GM06990 (cell line): ENCODE data around the gene DNAH12.

ENCODE experiments used
- DNase-seq: peaks from one replicate; pipeline ENCODE4 v3.0.0-alpha.2; 2011; ENCODE audit not compliant: insufficient read length; ENCODE audit errors: extremely low read depth
- H3K27me3 ChIP-seq: replicated peaks from 2 replicates; pipeline ENCODE4 v1.6.0; 2011; ENCODE audit warnings: low read length; ENCODE audit not compliant: control insufficient read depth, insufficient read depth
- H3K36me3 ChIP-seq: 2 replicates; pipeline ENCODE4 v1.5.1; 2011; ENCODE audit warnings: low read length; ENCODE audit not compliant: control insufficient read depth, insufficient read depth
- H3K4me3 ChIP-seq: replicated peaks from 2 replicates; pipeline ENCODE4 v1.5.1; 2011; ENCODE audit warnings: low read depth, mild to moderate bottlenecking, control low read depth, low read length
- CTCF ChIP-seq: IDR thresholded peaks from 2 replicates; pipeline ENCODE4 v1.5.1; 2011; ENCODE audit warnings: low read length, control low read depth, mild to moderate bottlenecking, inconsistent platforms; ENCODE audit not compliant: insufficient read depth, poor library complexity, severe bottlenecking

DNAH12 gene

GRCh38 chr3:57569859-57570450 lies 25.8 kb upstream of the DNAH12 start:
- DNase-seq = no peak
- no peak overlapping the region for H3K4me3 ChIP-seq
- TF ChIP-seq CTCF = no peak
- H3K36me3 ChIP-seq = peaks cover 6% of the 10 kb centered on the region
- no peaks in the 10 kb centered on the region for H3K27me3 ChIP-seq

DNA sequence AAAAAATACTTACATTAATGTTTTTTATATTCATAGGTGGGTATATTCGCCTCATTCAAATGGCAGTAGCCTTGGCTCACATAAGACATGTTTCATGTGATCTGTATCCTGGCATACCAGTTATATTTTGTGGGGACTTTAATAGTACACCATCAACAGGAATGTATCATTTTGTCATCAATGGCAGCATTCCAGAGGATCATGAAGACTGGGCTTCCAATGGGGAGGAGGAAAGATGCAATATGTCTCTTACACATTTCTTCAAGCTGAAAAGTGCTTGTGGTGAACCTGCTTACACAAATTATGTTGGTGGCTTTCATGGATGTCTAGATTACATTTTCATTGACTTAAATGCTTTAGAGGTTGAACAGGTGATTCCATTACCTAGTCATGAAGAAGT lies 15.4 kb upstream of the DNAH12 start:
- Histone ChIP-seq H3K27me3 (no peaks in the 10 kb centered on the region), H3K4me3 (no peak overlapping the region), H3K36me3 (peaks cover 2% of the 10 kb centered on the region)
- TF ChIP-seq CTCF = no peak
- no peak for DNase-seq

- no peak for TF ChIP-seq CTCF
- H3K4me3 ChIP-seq = peak overlapping the region; percentile 82
- no peaks in the 10 kb centered on the region for H3K27me3 ChIP-seq
- no peaks in the 10 kb centered on the region; the same call in none of the 2 replicates for H3K36me3 ChIP-seq
- peak; percentile 61 for DNase-seq
Measured at GRCh38 chr3:57557085-57557537, 13.0 kb upstream of the DNAH12 start.

DNA sequence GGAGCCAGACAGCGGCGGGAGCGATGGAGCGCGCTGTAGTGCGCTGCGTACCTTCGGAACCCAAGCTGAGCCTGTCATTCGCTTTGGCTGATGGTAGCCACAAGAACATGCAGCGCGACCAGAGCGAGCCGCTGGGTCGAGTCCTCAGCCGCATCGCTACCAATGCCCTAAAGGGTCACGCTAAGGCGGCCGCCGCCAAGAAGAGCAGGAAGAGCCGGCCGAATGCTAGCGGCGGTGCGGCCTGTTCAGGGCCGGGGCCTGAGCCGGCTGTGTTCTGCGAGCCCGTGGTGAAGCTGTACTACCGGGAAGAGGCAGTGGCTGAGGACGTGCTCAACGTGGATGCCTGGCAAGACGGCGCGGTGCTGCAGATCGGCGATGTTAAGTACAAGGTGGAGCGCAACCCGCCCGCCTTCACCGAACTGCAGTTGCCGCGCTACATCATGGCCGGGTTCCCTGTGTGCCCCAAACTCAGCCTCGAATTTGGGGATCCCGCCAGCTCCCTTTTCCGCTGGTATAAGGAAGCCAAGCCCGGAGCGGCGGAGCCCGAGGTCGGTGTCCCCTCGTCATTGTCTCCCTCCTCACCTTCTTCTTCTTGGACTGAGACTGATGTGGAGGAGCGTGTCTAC lies 12.4 kb upstream of the DNAH12 start:
- no peak for TF ChIP-seq CTCF

DNA sequence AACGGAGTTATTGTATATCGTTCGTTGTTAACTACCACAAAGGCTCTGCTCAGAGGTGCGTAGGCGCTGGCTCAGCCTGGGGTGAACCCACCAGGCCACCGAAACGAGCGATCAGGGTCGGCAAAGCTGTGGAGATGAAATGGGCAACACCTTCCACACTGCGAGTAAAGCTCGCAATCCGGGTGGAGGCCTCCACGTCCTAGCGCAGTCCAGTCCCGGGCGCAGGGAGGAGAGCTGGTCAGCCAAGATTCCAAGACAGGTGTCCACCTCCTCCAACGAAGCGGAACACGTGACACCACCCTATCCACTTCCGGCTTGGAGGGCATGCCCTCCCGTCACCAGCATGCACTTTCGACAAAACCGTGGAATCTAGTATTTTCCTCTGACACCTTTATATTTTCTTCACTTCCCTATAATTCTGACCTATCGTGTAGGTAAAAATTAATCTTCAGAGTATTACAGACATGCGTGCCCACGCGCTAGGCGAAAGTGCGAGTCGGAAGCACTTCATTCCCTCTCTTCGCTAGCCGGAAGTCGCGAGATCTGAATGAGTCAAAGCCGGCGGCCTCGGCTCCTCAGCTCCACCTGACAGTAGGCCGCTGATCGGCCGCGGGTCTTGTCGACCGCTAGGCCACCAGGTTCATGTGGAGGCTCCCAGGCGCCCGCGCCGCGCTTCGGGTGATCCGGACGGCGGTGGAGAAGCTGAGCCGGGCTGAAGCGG lies 11.8 kb upstream of the DNAH12 start, which contains the start of gene PDE12:
Gene PDE12 (plus strand): TSS at position 537 of the 721 bp plus-strand sequence. CDS start 106 bp downstream, at position 643.
- DNase-seq = peak; percentile 89
- Histone ChIP-seq H3K27me3 (no peaks in the 10 kb centered on the region), H3K4me3 (peak within 1 kb of the TSS; percentile 82), H3K36me3 (no peaks in the 10 kb centered on the region; the same call in none of the 2 replicates)
- no peak for TF ChIP-seq CTCF

More for the DNA sequence above, 12.4 kb upstream of the DNAH12 start:
- no peaks in the 10 kb centered on the region for H3K27me3 ChIP-seq
- H3K36me3 ChIP-seq = no peaks in the 10 kb centered on the region; the same call in none of the 2 replicates
- H3K4me3 ChIP-seq = peak overlapping the region; percentile 82
- no peak for DNase-seq
